Mucosa of rectum (tissue), 2 donors: Measurements from ENCODE around the gene HRAS.

ENCODE experiments used
- H3K27ac ChIP-seq, 2 donors: one replicate each; pipeline ENCODE4 v1.7.0; 2013; ENCODE audit warnings: inconsistent platforms in 2 of 2, low read depth in 2 of 2, low read length in 2 of 2
- H3K27me3 ChIP-seq, 2 donors: one replicate each; pipeline ENCODE4 v1.7.0; 2013; ENCODE audit warnings: low read length in 2 of 2; ENCODE audit not compliant: control insufficient read depth in 2 of 2, insufficient read depth in 2 of 2
- H3K36me3 ChIP-seq, 2 donors: one replicate each; pipeline ENCODE4 v1.7.0; 2013; ENCODE audit warnings: low read length in 2 of 2; ENCODE audit not compliant: control insufficient read depth in 2 of 2, insufficient read depth in 2 of 2
- H3K4me1 ChIP-seq, 2 donors: one replicate each; pipeline ENCODE4 v1.7.0; 2013; ENCODE audit warnings: low read length in 2 of 2, mild to moderate bottlenecking in 1 of 2; ENCODE audit not compliant: control insufficient read depth in 2 of 2, insufficient read depth in 2 of 2
- H3K4me3 ChIP-seq, 2 donors: one replicate each; pipeline ENCODE4 v1.7.0; 2013; ENCODE audit warnings: low read length in 2 of 2
- H3K9ac ChIP-seq, 2 donors: one replicate each; pipeline ENCODE4 v1.7.0; 2013; ENCODE audit warnings: low read length in 2 of 2, low read depth in 1 of 2, mild to moderate bottlenecking in 1 of 2
- H3K9me3 ChIP-seq, 2 donors: one replicate each; pipeline ENCODE4 v1.7.0; 2013; ENCODE audit warnings: low read length in 2 of 2; ENCODE audit not compliant: control insufficient read depth in 2 of 2
- donor health status: healthy.
- donor health status: Normal muscosa, but diverticular disease.

HRAS gene

GRCh38 chr11:501683-502287, 33.6 kb downstream of the HRAS start:
- Histone ChIP-seq H3K36me3 (peaks cover 37 to 47% of the 10 kb centered on the region in 2 donors), H3K4me3 (no peak overlapping the region), H3K27me3 (no peaks in the 10 kb centered on the region), H3K9me3 (no peaks in the 10 kb centered on the region), H3K9ac (no peak overlapping the region), H3K27ac (no peak overlapping the region), H3K4me1 (peaks cover 26 to 27% of the 10 kb centered on the region in 2 donors)

GRCh38 chr11:501001-501682, 34.2 kb downstream of the HRAS start:
- peaks cover 37 to 48% of the 10 kb centered on the region in 2 donors for H3K36me3 ChIP-seq
- H3K4me1 ChIP-seq = peaks cover 24 to 25% of the 10 kb centered on the region in 2 donors
- H3K4me3 ChIP-seq = no peak overlapping the region
- H3K27ac ChIP-seq = no peak overlapping the region
- H3K9me3 ChIP-seq = no peaks in the 10 kb centered on the region
- H3K9ac ChIP-seq = no peak overlapping the region
- no peaks in the 10 kb centered on the region for H3K27me3 ChIP-seq

GRCh38 chr11:499201-500076, 35.9 kb downstream of the HRAS start:
- Histone ChIP-seq H3K36me3 (peaks cover 50 to 56% of the 10 kb centered on the region in 2 donors), H3K4me1 (peaks cover 9% of the 10 kb centered on the region in 2 donors), H3K27ac (no peak overlapping the region), H3K4me3 (no peak overlapping the region), H3K9me3 (no peaks in the 10 kb centered on the region), H3K9ac (no peak overlapping the region), H3K27me3 (no peaks in the 10 kb centered on the region)

- Histone ChIP-seq H3K9me3 (no peaks in the 10 kb centered on the region), H3K27me3 (no peaks in the 10 kb centered on the region), H3K4me3 (no peak overlapping the region), H3K36me3 (peaks cover 53 to 61% of the 10 kb centered on the region in 2 donors), H3K9ac (no peak overlapping the region), H3K4me1 (peaks cover 3 to 4% of the 10 kb centered on the region in 2 donors), H3K27ac (no peak overlapping the region)
Observed at GRCh38 chr11:498297-499181, 36.8 kb downstream of the HRAS start.

- Histone ChIP-seq H3K4me1 (peaks cover 1 to 4% of the 10 kb centered on the region in 2 donors), H3K36me3 (peaks cover 53 to 62% of the 10 kb centered on the region in 2 donors), H3K27me3 (no peaks in the 10 kb centered on the region), H3K9ac (no peak overlapping the region), H3K4me3 (no peak overlapping the region), H3K9me3 (no peaks in the 10 kb centered on the region), H3K27ac (no peak overlapping the region)
Observed at GRCh38 chr11:497565-498296, 37.6 kb downstream of the HRAS start.

GRCh38 chr11:496834-497564, 38.4 kb downstream of the HRAS start:
- Histone ChIP-seq H3K4me3 (no peak overlapping the region), H3K4me1 (no peaks in the 10 kb centered on the region), H3K9me3 (no peaks in the 10 kb centered on the region), H3K9ac (no peak overlapping the region), H3K27me3 (no peaks in the 10 kb centered on the region), H3K36me3 (peaks cover 53 to 62% of the 10 kb centered on the region in 2 donors), H3K27ac (no peak overlapping the region)

- H3K4me1 ChIP-seq = no peaks in the 10 kb centered on the region
- no peaks in the 10 kb centered on the region for H3K9me3 ChIP-seq
- no peaks in the 10 kb centered on the region for H3K27me3 ChIP-seq
- H3K4me3 ChIP-seq = no peak overlapping the region
- no peak overlapping the region for H3K27ac ChIP-seq
- H3K9ac ChIP-seq = no peak overlapping the region
- H3K36me3 ChIP-seq = peaks cover 52 to 56% of the 10 kb centered on the region in 2 donors
Observed at GRCh38 chr11:495537-495931, 39.8 kb downstream of the HRAS start.

GRCh38 chr11:494761-495536, 40.4 kb downstream of the HRAS start:
- no peaks in the 10 kb centered on the region for H3K9me3 ChIP-seq
- no peaks in the 10 kb centered on the region for H3K4me1 ChIP-seq
- no peak overlapping the region for H3K4me3 ChIP-seq
- no peak overlapping the region for H3K9ac ChIP-seq
- H3K27ac ChIP-seq = no peak overlapping the region
- peaks cover 46 to 51% of the 10 kb centered on the region in 2 donors for H3K36me3 ChIP-seq
- no peaks in the 10 kb centered on the region for H3K27me3 ChIP-seq
